Measurements from ENCODE around the gene MARCHF10.

- TF ChIP-seq CTCF (conservative IDR thresholded peaks at IDR 0.05; ENCODE audit: low read length) (no peak), EZH2phosphoT487 (IDR thresholded peaks at IDR 0.05; ENCODE audit: borderline replicate concordance, low read depth, low read length) (no peak)
These were observed 26.3 kb downstream of the MARCHF10 start for GRCh38 chr17:62781831-62782251.
